Cardiac muscle cell (in vitro differentiated cells and primary cell): ENCODE data around the gene SFI1. TPM values are rescaled to one million over a fixed set of nuclear protein-coding genes. Genes with fewer than 3 reads are reported as not detected.
A peak's percentile ranks its signal among the peaks of the same experiment; 100 is the strongest.

ENCODE experiments used
- DNase-seq, 2 donors: peaks; one replicate each; pipeline versions ENCODE4 v3.0.0 to v3.0.0-alpha.2; 2010 to 2017; ENCODE audit warnings: low read depth in 1 of 2, low spot score in 1 of 2
- H3K27ac ChIP-seq: fragments of 200-600 bp; sonication (generic); 2 replicates; pipeline ENCODE4 v1.5.1; 2016
- H3K27me3 ChIP-seq: fragments of 200-600 bp; sonication (generic); 2 replicates; pipeline ENCODE4 v1.6.0; 2016; ENCODE audit warnings: control low read depth
- H3K36me3 ChIP-seq: fragments of 200-600 bp; sonication (generic); 2 replicates; pipeline ENCODE4 v1.5.1; 2016; ENCODE audit warnings: control low read depth
- H3K4me1 ChIP-seq: fragments of 200-600 bp; sonication (generic); 2 replicates; pipeline ENCODE4 v1.8.1; 2017; ENCODE audit warnings: low read depth, mild to moderate bottlenecking, mixed run types
- H3K4me3 ChIP-seq: fragments of 200-600 bp; sonication (generic); 2 replicates; pipeline ENCODE4 v1.5.1; 2016; ENCODE audit warnings: mild to moderate bottlenecking
- H3K9me3 ChIP-seq: fragments of 200-600 bp; sonication (generic); 2 replicates; pipeline ENCODE4 v1.5.1; 2017; ENCODE audit warnings: low read depth, mild to moderate bottlenecking, control low read depth
- CTCF ChIP-seq: IDR thresholded peaks from 2 replicates; pipeline ENCODE4 v1.5.1; 2012; ENCODE audit warnings: low read depth, mild to moderate bottlenecking, low read length
- polyA plus RNA-seq: library from polyadenylated mRNA; unstranded; fragments of >200 nt; fragmentation: Nextera tagmentation; extraction: Ambion mirVana; gene quantifications from 2 replicates; pipeline ENCODE4 v1.2.1, GENCODE V29; 2016
- total RNA-seq: library from RNA; depleted of rRNA; stranded (reverse); fragments of >200 nt; gene quantifications from 2 replicates; pipeline ENCODE4 v1.2.3, GENCODE V29; 2016

SFI1 gene
- total and polyA plus RNA-seq, 2 experiments from 2014 or later: 13.6 to 23.8 TPM

GRCh38 chr22:31602259-31602952 lies 106.1 kb downstream of the SFI1 start:
- Histone ChIP-seq H3K4me1 (peaks cover 8% of the 10 kb centered on the region), H3K27ac (peak overlapping the region; percentile 78), H3K4me3 (no peak overlapping the region), H3K27me3 (no peaks in the 10 kb centered on the region), H3K9me3 (no peaks in the 10 kb centered on the region), H3K36me3 (no peaks in the 10 kb centered on the region)
- peak; percentile 48 to 98 for DNase-seq
- TF ChIP-seq CTCF: no peak

GRCh38 chr22:31603081-31603525 lies 106.8 kb downstream of the SFI1 start:
- Histone ChIP-seq H3K27me3 (no peaks in the 10 kb centered on the region), H3K4me3 (no peak overlapping the region), H3K36me3 (no peaks in the 10 kb centered on the region), H3K9me3 (no peaks in the 10 kb centered on the region), H3K27ac (peak overlapping the region; percentile 78), H3K4me1 (peaks cover 8% of the 10 kb centered on the region)
- DNase-seq: peak in 1 of 2 donors; percentile 27
- TF ChIP-seq CTCF: no peak

- DNase-seq: no peak
- no peak overlapping the region for H3K27ac ChIP-seq
- no peaks in the 10 kb centered on the region for H3K27me3 ChIP-seq
- H3K4me1 ChIP-seq: peaks cover 8% of the 10 kb centered on the region
- no peaks in the 10 kb centered on the region for H3K36me3 ChIP-seq
- H3K4me3 ChIP-seq: no peak overlapping the region
- H3K9me3 ChIP-seq: no peaks in the 10 kb centered on the region
- no peak for TF ChIP-seq CTCF
Measured at GRCh38 chr22:31603574-31603973, 107.2 kb downstream of the SFI1 start.

- Histone ChIP-seq H3K9me3 (no peaks in the 10 kb centered on the region), H3K36me3 (no peaks in the 10 kb centered on the region), H3K27me3 (no peaks in the 10 kb centered on the region), H3K27ac (no peak overlapping the region), H3K4me1 (peaks cover 8% of the 10 kb centered on the region), H3K4me3 (no peak overlapping the region)
- no peak for DNase-seq
- no peak for TF ChIP-seq CTCF
Measured at GRCh38 chr22:31604137-31604705, 107.9 kb downstream of the SFI1 start.

GRCh38 chr22:31604746-31605705 lies 108.7 kb downstream of the SFI1 start:
- no peaks in the 10 kb centered on the region for H3K36me3 ChIP-seq
- no peaks in the 10 kb centered on the region for H3K9me3 ChIP-seq
- H3K27ac ChIP-seq: no peak overlapping the region
- H3K27me3 ChIP-seq: no peaks in the 10 kb centered on the region
- H3K4me3 ChIP-seq: no peak overlapping the region
- H3K4me1 ChIP-seq: peaks cover 8% of the 10 kb centered on the region
- no peak for TF ChIP-seq CTCF
- peak in 1 of 2 donors; percentile 45 for DNase-seq
